ENCODE data around the gene GID4. TPM values are rescaled to one million over a fixed set of nuclear protein-coding genes. Genes with fewer than 3 reads are reported as not detected.

GID4 gene
- total and polyA plus RNA-seq, 2 of the 13 experiments (the other 11 are each of a cell fraction or from before 2014, with no cell fraction given): 4.3 to 6.1 TPM

GRCh38 chr17:18038861-18039534 is at the start of gene GID4, which contains the start of gene ATPAF2 (continued):
- TF ChIP-seq USF2 (IDR thresholded peaks at IDR 0.05; ENCODE audit: low read depth, low read length) (peak; percentile 94), USF2 (CRISPR knock-in tag; IDR thresholded peaks at IDR 0.05; ENCODE audit: borderline replicate concordance) (peak; percentile 98; the same call in 1 of the 2 replicates), HHEX (CRISPR knock-in tag; IDR thresholded peaks at IDR 0.05) (no peak), TAF15 (IDR thresholded peaks at IDR 0.05; ENCODE audit: low read depth, low read length, poor library complexity, severe bottlenecking) (no peak), TFDP1 (CRISPR knock-in tag; IDR thresholded peaks at IDR 0.05; ENCODE audit: borderline replicate concordance) (peak; percentile 78; the same call in 1 of the 2 replicates), YY1 (IDR thresholded peaks at IDR 0.05; ENCODE audit: insufficient read depth, insufficient replicate concordance, low read depth, low read length) (peak; percentile 98), HMGXB3 (CRISPR knock-in tag; IDR thresholded peaks at IDR 0.05; ENCODE audit: borderline replicate concordance) (no peak), MEIS2 (CRISPR knock-in tag; IDR thresholded peaks at IDR 0.05) (peak; percentile 93), FOXK1 (CRISPR knock-in tag; IDR thresholded peaks at IDR 0.05; ENCODE audit: borderline replicate concordance, low read depth) (peak; percentile 93), PBX3 (CRISPR knock-in tag; IDR thresholded peaks at IDR 0.05; ENCODE audit: borderline replicate concordance) (no peak), ASH2L (IDR thresholded peaks at IDR 0.05; ENCODE audit: insufficient read length, low read depth, low read length) (peak; percentile 85), ZBTB1 (CRISPR knock-in tag; IDR thresholded peaks at IDR 0.05; ENCODE audit: borderline replicate concordance) (no peak), CHD2 (IDR thresholded peaks at IDR 0.05; ENCODE audit: low read depth, low read length) (peak; percentile 58; the same call in 1 of the 2 replicates), ZBTB26 (CRISPR knock-in tag; IDR thresholded peaks at IDR 0.05; ENCODE audit: borderline replicate concordance) (no peak; the same call in 1 of the 2 replicates), ZNF83 (CRISPR knock-in tag; IDR thresholded peaks at IDR 0.05; ENCODE audit: borderline replicate concordance) (no peak), MAFF (IDR thresholded peaks at IDR 0.05; ENCODE audit: low read depth, low read length) (no peak), ETV5 (CRISPR knock-in tag; IDR thresholded peaks at IDR 0.05; ENCODE audit: borderline replicate concordance) (no peak), ZNF878 (CRISPR knock-in tag; IDR thresholded peaks at IDR 0.05) (no peak)

All from HepG2 (cell line).